ENCODE data around the gene PNKD.
"Not testable (repeated sequence)": the region's sequence is repeated elsewhere in the genome, so short reads cannot be mapped to it uniquely, and the experiment has no call there.

The PNKD gene

GRCh38 chr2:218265626-218266025, 4.7 kb upstream of the PNKD start:
- H3K27ac ChIP-seq (ENCODE audit: low read depth, low read length) = no peak overlapping the region
- H3K9ac ChIP-seq (ENCODE audit: low read depth, low read length) = no peak overlapping the region
- no peak overlapping the region for H3K4me3 ChIP-seq (ENCODE audit: low read length)
- peaks cover 44% of the 10 kb centered on the region for H3K36me3 ChIP-seq (ENCODE audit: insufficient read depth, low read length)
- H3K4me1 ChIP-seq (ENCODE audit: insufficient read depth, low read length) = peaks cover 8% of the 10 kb centered on the region; the same call in 1 of the 2 replicates
- 94% methylated on average over 8 of the region's 8 CpGs for WGBS
- H3K9me3 ChIP-seq (ENCODE audit: insufficient read depth, low read depth, low read length) = no peaks in the 10 kb centered on the region
- no peaks in the 10 kb centered on the region for H3K27me3 ChIP-seq (ENCODE audit: insufficient read depth, low read length)

DNA sequence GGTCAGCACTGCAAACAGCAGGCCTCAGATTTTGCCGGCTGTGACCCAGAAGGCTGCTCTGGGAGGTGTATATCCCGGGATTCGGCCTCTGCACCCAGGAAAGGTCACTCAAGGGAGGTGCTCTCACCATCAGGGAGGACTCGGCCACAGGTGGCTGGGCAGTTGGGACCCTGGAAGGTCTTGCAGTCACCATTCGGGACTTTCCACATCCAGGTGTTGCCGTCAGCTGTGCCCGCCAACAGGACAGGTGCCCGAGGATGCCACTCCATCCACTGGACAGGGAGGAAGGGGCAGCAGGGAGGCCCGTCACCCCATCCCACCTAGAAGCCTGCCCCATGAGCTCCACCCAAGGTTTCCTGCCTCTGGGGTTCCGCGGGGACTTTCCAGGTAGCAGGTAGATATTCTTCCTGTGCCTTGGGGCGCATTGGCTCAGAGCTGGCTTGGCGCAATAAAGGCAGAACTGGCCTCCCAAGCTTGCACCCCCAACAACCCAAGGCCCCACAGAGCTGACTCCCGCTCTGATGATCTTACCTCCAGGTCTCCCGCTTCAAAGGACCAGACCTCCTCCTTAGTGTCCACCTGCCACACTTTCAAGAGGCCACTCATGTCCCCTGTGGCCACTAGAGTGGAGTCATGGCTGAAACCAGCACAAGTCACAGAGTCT, 3.9 kb upstream of the PNKD start:
- WGBS = 96% methylated on average over 15 of the region's 15 CpGs
- H3K4me1 ChIP-seq (ENCODE audit: insufficient read depth, low read length) = no peaks in the 10 kb centered on the region
- H3K9me3 ChIP-seq (ENCODE audit: insufficient read depth, low read depth, low read length) = no peaks in the 10 kb centered on the region
- H3K27me3 ChIP-seq (ENCODE audit: insufficient read depth, low read length) = no peaks in the 10 kb centered on the region
- no peak overlapping the region for H3K27ac ChIP-seq (ENCODE audit: low read depth, low read length)
- peaks cover 44% of the 10 kb centered on the region for H3K36me3 ChIP-seq (ENCODE audit: insufficient read depth, low read length)
- no peak overlapping the region for H3K4me3 ChIP-seq (ENCODE audit: low read length)
- H3K9ac ChIP-seq (ENCODE audit: low read depth, low read length) = no peak overlapping the region

DNA sequence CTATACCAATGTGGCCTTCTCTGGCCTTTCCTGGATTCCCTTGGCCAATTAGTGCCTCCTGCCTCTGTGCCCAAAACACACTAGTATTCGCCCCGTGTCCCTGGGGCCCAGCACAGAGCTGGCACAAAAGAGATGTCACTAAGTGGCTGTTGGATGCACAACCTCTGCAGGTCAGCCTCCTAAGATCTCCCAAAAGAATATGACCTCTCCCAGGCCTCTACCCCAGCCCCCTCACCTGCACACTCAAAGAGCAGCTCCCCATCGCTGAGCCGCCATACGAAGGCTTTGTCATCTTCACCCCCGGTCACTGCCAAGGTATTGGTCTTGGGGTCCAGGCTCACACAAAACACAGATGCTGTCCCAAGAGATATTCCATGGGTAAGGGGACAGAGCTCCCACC, 3.1 kb upstream of the PNKD start:
- Histone ChIP-seq H3K27ac (ENCODE audit: low read depth, low read length) (no peak overlapping the region), H3K9ac (ENCODE audit: low read depth, low read length) (no peak overlapping the region), H3K27me3 (ENCODE audit: insufficient read depth, low read length) (no peaks in the 10 kb centered on the region), H3K36me3 (ENCODE audit: insufficient read depth, low read length) (peaks cover 44% of the 10 kb centered on the region), H3K9me3 (ENCODE audit: insufficient read depth, low read depth, low read length) (no peaks in the 10 kb centered on the region), H3K4me3 (ENCODE audit: low read length) (no peak overlapping the region), H3K4me1 (ENCODE audit: insufficient read depth, low read length) (no peaks in the 10 kb centered on the region)
- WGBS = 97% methylated on average over 6 of the region's 6 CpGs

DNA sequence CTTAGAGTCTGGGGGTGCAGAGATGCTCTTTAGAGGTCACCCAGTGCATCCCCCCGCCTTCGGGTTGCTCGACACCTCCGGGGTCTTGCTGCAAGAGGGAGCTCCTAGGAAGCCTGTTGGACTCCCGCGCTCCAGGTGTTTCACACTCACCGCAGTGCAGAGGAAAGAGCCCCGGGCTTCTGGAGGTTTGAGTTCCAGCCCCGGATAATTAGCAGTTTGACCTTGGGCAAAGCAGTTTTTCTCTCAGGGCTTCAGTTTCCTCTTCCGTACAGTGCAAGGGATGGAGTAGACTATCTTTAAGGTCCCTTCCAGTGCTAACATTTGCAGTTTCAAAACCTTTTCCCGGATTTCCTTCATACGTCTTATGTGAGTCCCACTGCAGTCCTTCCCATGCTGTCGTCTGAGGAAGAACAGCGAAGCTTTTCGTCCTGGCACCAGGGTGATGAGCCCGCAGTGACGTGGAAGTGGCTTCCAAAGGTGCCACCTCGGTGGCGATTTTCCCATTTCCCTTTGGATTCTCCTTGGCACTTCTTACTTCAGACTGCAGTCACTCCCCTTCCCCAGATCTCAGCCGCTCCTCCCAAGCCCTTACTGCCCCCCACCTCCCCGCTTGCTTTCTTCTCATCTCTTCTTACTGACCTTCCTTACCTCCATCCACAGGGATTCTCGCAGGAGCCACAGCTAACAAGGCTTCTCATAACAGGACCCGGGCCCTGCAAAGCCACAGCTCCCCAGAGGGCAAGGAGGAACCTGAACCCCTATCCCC, 585 bp downstream of the PNKD start:
- H3K9me3 ChIP-seq (ENCODE audit: insufficient read depth, low read depth, low read length) = no peaks in the 10 kb centered on the region
- no peaks in the 10 kb centered on the region for H3K4me1 ChIP-seq (ENCODE audit: insufficient read depth, low read length)
- peak overlapping the region; percentile 80 for H3K9ac ChIP-seq (ENCODE audit: low read depth, low read length)
- no peak overlapping the region for H3K27ac ChIP-seq (ENCODE audit: low read depth, low read length)
- H3K36me3 ChIP-seq (ENCODE audit: insufficient read depth, low read length) = peaks cover 43% of the 10 kb centered on the region
- peak overlapping the region; percentile 89 for H3K4me3 ChIP-seq (ENCODE audit: low read length)
- no peaks in the 10 kb centered on the region for H3K27me3 ChIP-seq (ENCODE audit: insufficient read depth, low read length)
- WGBS = 8% methylated on average over 23 of the region's 23 CpGs

- WGBS = 76% methylated on average over 4 of the region's 4 CpGs
- peak overlapping the region; percentile 89 for H3K4me3 ChIP-seq (ENCODE audit: low read length)
- peaks cover 43% of the 10 kb centered on the region for H3K36me3 ChIP-seq (ENCODE audit: insufficient read depth, low read length)
- no peak overlapping the region for H3K9ac ChIP-seq (ENCODE audit: low read depth, low read length)
- H3K27me3 ChIP-seq (ENCODE audit: insufficient read depth, low read length) = no peaks in the 10 kb centered on the region
- H3K9me3 ChIP-seq (ENCODE audit: insufficient read depth, low read depth, low read length) = no peaks in the 10 kb centered on the region
- no peaks in the 10 kb centered on the region for H3K4me1 ChIP-seq (ENCODE audit: insufficient read depth, low read length)
- no peak overlapping the region for H3K27ac ChIP-seq (ENCODE audit: low read depth, low read length)
Measured at GRCh38 chr2:218271487-218271797, 1.1 kb downstream of the PNKD start.

DNA sequence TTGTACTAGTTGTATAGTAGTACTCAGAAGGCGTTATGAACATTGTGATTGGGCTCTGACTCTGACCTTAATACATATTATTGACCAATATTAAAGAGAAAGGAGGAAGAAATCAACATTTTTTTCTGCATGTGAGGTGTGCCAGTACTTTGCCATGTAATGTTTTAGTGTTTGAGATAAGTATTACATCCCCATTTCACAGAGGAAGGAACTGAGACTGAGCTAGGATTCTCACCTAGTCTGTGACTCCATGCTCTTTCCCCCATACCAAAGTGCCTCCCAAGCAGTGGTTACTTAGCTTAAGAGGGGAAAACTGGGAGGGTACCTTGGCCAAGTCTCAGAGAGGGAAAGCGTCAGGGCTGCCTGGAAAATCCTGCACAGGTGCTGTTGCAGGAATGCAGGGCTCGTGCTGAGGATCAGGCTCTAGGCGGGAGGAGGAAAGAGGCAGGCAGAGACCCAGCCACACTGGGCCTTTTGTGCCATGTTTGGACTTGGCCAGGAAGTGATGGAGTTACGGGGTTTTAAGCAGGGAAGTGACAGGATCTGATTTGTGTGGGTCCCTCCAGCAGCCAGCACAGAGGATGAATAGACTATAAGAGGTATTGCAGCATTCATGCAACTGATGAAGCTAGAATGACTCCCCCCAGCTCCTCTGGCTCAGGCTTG, 1.7 kb downstream of the PNKD start:
- Histone ChIP-seq H3K9ac (ENCODE audit: low read depth, low read length) (no peak overlapping the region), H3K27me3 (ENCODE audit: insufficient read depth, low read length) (no peaks in the 10 kb centered on the region), H3K9me3 (ENCODE audit: insufficient read depth, low read depth, low read length) (no peaks in the 10 kb centered on the region), H3K4me3 (ENCODE audit: low read length) (no peak overlapping the region), H3K27ac (ENCODE audit: low read depth, low read length) (no peak overlapping the region), H3K36me3 (ENCODE audit: insufficient read depth, low read length) (peaks cover 43% of the 10 kb centered on the region), H3K4me1 (ENCODE audit: insufficient read depth, low read length) (no peaks in the 10 kb centered on the region)
- WGBS = 91% methylated on average over 5 of the region's 5 CpGs

- Histone ChIP-seq H3K27ac (ENCODE audit: low read depth, low read length) (no peak overlapping the region), H3K9me3 (ENCODE audit: insufficient read depth, low read depth, low read length) (no peaks in the 10 kb centered on the region), H3K9ac (ENCODE audit: low read depth, low read length) (no peak overlapping the region), H3K36me3 (ENCODE audit: insufficient read depth, low read length) (peaks cover 41% of the 10 kb centered on the region), H3K4me1 (ENCODE audit: insufficient read depth, low read length) (no peaks in the 10 kb centered on the region), H3K4me3 (ENCODE audit: low read length) (no peak overlapping the region), H3K27me3 (ENCODE audit: insufficient read depth, low read length) (no peaks in the 10 kb centered on the region)
- 61% methylated on average over 18 of the region's 18 CpGs for WGBS
Measured at GRCh38 chr2:218272531-218273212, 2.4 kb downstream of the PNKD start.

GRCh38 chr2:218273214-218273907, 3.0 kb downstream of the PNKD start:
- not testable (repeated sequence) for H3K27ac ChIP-seq (ENCODE audit: low read depth, low read length); H3K4me1 ChIP-seq (ENCODE audit: insufficient read depth, low read length); H3K9me3 ChIP-seq (ENCODE audit: insufficient read depth, low read depth, low read length); H3K27me3 ChIP-seq (ENCODE audit: insufficient read depth, low read length); H3K4me3 ChIP-seq (ENCODE audit: low read length); H3K9ac ChIP-seq (ENCODE audit: low read depth, low read length)
- H3K36me3 ChIP-seq (ENCODE audit: insufficient read depth, low read length) = peaks cover 47% of the 10 kb centered on the region
- WGBS = 95% methylated on average over 8 of the region's 8 CpGs

GRCh38 chr2:218273908-218274249, 3.6 kb downstream of the PNKD start:
- H3K36me3 ChIP-seq (ENCODE audit: insufficient read depth, low read length) = peaks cover 48% of the 10 kb centered on the region
- WGBS = 94% methylated on average over 2 of the region's 2 CpGs
- no peaks in the 10 kb centered on the region for H3K4me1 ChIP-seq (ENCODE audit: insufficient read depth, low read length)
- H3K9me3 ChIP-seq (ENCODE audit: insufficient read depth, low read depth, low read length) = no peaks in the 10 kb centered on the region
- no peaks in the 10 kb centered on the region for H3K27me3 ChIP-seq (ENCODE audit: insufficient read depth, low read length)
- H3K27ac ChIP-seq (ENCODE audit: low read depth, low read length) = no peak overlapping the region
- no peak overlapping the region for H3K9ac ChIP-seq (ENCODE audit: low read depth, low read length)
- no peak overlapping the region for H3K4me3 ChIP-seq (ENCODE audit: low read length)

GRCh38 chr2:218274586-218274985, 4.3 kb downstream of the PNKD start:
- Histone ChIP-seq H3K27me3 (ENCODE audit: insufficient read depth, low read length) (no peaks in the 10 kb centered on the region), H3K27ac (ENCODE audit: low read depth, low read length) (no peak overlapping the region), H3K4me1 (ENCODE audit: insufficient read depth, low read length) (no peaks in the 10 kb centered on the region), H3K9me3 (ENCODE audit: insufficient read depth, low read depth, low read length) (no peaks in the 10 kb centered on the region), H3K4me3 (ENCODE audit: low read length) (no peak overlapping the region), H3K36me3 (ENCODE audit: insufficient read depth, low read length) (peaks cover 48% of the 10 kb centered on the region), H3K9ac (ENCODE audit: low read depth, low read length) (no peak overlapping the region)
- WGBS = 95% methylated on average over 4 of the region's 4 CpGs

Measured in HUES64 (cell line).